ENCODE data around the gene SEMA5A. TPM values are rescaled to one million over a fixed set of nuclear protein-coding genes. Genes with fewer than 3 reads are reported as not detected.

SEMA5A gene
- total RNA-seq, 1 donor from 2014 or later = 1.6 TPM

DNA sequence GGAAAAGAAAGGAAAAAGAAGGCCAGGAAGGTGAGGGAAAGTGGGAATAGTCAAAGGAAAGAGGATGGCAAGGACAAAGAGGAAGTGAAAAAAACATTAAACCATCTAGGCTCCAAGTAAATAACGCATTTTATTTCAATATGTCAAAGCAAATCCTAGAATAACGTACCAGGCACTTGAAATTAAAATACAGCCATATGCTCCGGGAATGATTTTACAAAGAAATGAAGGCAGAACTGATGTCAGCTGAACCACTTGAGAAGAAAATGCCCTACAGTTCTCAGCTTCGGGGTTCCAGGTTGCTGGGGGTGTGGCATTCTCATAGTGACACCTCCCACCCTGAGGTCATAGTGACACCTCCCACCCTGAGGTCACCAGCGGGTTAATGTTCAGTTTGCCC, 281.6 kb downstream of the SEMA5A start:
- no peak for TF ChIP-seq CTCF (IDR thresholded peaks at IDR 0.05; ENCODE audit: insufficient read depth, low read length, severe bottlenecking)
- FAIRE-seq = no peak
- H3K27me3 ChIP-seq (ENCODE audit: control insufficient read depth, insufficient read depth, low read length) = no peaks in the 10 kb centered on the region
- no peak for DNase-seq (ENCODE audit: low read depth)
- no peak overlapping the region for H3K4me3 ChIP-seq (ENCODE audit: low read depth, low read length)
- H3K36me3 ChIP-seq (ENCODE audit: control insufficient read depth, insufficient read depth, low read length) = no peaks in the 10 kb centered on the region

GRCh38 chr5:9263656-9264055, 282.2 kb downstream of the SEMA5A start:
- TF ChIP-seq CTCF (IDR thresholded peaks at IDR 0.05; ENCODE audit: insufficient read depth, low read length, severe bottlenecking) = no peak
- FAIRE-seq (peak; percentile 80), DNase-seq (ENCODE audit: low read depth) (no peak)
- no peak overlapping the region for H3K4me3 ChIP-seq (ENCODE audit: low read depth, low read length)
- H3K36me3 ChIP-seq (ENCODE audit: control insufficient read depth, insufficient read depth, low read length) = no peaks in the 10 kb centered on the region
- H3K27me3 ChIP-seq (ENCODE audit: control insufficient read depth, insufficient read depth, low read length) = no peaks in the 10 kb centered on the region

DNA sequence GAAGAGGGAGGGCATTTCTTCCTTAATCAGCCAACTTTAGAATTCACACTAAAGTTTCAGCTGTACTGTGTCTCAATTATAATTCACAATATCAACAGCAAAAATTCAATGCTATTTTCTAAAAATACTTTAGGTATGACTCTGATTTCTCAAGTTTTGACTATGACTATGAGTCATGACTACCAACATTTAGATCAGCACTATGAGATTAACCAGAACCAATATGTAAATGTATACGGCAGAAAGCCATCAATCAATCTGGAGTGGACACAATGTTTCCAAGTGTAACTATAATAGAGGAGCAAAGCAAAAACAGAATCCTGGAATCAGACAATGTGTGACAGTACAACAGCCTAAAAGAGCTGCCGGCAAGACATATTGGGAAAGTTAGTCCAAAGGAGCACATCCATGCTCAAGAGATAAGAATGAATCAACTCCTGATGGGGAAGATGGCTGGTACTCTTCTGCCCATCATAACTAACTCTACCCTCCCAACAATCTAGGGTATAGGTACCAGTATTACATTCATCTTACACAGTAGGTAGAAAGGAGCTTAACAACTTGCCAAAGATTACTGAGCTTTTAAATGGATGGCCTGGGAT, 294.4 kb downstream of the SEMA5A start:
- FAIRE-seq (peak; percentile 13), DNase-seq (ENCODE audit: low read depth) (peak; percentile 69)
- H3K27me3 ChIP-seq (ENCODE audit: control insufficient read depth, insufficient read depth, low read length) = no peaks in the 10 kb centered on the region
- H3K36me3 ChIP-seq (ENCODE audit: control insufficient read depth, insufficient read depth, low read length) = no peaks in the 10 kb centered on the region
- no peak for TF ChIP-seq CTCF (IDR thresholded peaks at IDR 0.05; ENCODE audit: insufficient read depth, low read length, severe bottlenecking)
- H3K4me3 ChIP-seq (ENCODE audit: low read depth, low read length) = no peak overlapping the region

DNA sequence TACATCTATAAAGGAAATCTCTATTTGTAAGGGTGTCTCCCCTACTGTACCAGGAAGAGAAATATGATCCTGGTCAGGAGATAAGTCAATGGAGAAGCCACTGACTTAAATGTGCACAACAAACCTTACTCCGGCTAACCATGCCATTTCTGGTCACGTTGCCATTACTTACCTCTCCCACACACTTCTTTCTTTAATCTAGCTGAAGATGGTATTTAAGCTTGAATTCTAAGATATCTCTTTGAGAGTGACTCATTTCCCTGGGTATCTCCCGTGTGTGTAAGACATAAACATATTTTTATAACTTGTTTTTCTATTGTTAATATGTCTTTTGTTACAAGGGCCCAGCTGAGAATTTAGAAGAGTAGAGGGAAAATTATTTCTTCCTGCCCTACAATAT, 296.6 kb downstream of the SEMA5A start:
- no peaks in the 10 kb centered on the region for H3K27me3 ChIP-seq (ENCODE audit: control insufficient read depth, insufficient read depth, low read length)
- H3K4me3 ChIP-seq (ENCODE audit: low read depth, low read length) = no peak overlapping the region
- H3K36me3 ChIP-seq (ENCODE audit: control insufficient read depth, insufficient read depth, low read length) = no peaks in the 10 kb centered on the region
- no peak for TF ChIP-seq CTCF (IDR thresholded peaks at IDR 0.05; ENCODE audit: insufficient read depth, low read length, severe bottlenecking)
- DNase-seq (ENCODE audit: low read depth) (no peak), FAIRE-seq (no peak)

DNA sequence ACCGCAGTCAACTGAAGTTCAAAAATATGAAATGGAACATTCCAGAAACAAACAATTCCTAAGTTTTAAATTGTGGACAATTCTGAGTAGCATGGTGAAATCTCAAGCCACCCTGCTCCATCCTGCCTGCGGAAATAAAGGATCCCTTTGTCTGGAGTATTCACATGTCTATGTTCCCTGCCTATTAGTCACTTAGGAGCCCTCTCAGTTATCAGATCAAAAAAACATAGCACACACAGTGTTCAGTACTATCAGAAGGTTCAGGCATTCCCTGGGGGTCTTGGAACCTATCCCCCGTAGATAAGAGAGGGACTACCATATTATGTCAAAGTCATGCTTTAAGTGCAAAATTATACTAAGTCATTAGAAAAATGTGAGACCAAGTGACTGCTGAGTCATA, 300.8 kb downstream of the SEMA5A start:
- no peak for FAIRE-seq
- DNase-seq (ENCODE audit: low read depth) = no peak
- TF ChIP-seq CTCF (IDR thresholded peaks at IDR 0.05; ENCODE audit: insufficient read depth, low read length, severe bottlenecking) = no peak
- no peak overlapping the region for H3K4me3 ChIP-seq (ENCODE audit: low read depth, low read length)
- H3K27me3 ChIP-seq (ENCODE audit: control insufficient read depth, insufficient read depth, low read length) = no peaks in the 10 kb centered on the region
- no peaks in the 10 kb centered on the region for H3K36me3 ChIP-seq (ENCODE audit: control insufficient read depth, insufficient read depth, low read length)

DNA sequence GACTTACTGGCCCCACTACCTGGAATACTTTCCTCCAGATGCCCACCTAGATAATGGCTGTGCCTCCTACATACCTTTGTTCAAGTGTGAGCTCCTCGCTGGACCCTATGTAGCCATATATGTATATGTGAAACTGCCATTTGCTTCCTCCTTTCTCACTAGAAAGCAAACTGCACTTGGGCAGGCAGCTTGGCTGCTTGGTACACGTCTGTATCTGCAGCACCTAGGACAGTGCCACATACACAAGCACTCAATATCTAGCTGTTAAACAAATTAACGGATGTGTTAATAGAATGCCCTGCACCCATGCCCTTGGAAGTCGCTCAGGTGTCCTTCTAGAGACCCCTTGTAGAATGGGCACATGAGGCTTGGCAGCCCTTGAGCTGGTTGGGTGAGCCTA, 301.5 kb downstream of the SEMA5A start:
- Histone ChIP-seq H3K4me3 (ENCODE audit: low read depth, low read length) (no peak overlapping the region), H3K36me3 (ENCODE audit: control insufficient read depth, insufficient read depth, low read length) (no peaks in the 10 kb centered on the region), H3K27me3 (ENCODE audit: control insufficient read depth, insufficient read depth, low read length) (no peaks in the 10 kb centered on the region)
- no peak for DNase-seq (ENCODE audit: low read depth)
- no peak for TF ChIP-seq CTCF (IDR thresholded peaks at IDR 0.05; ENCODE audit: insufficient read depth, low read length, severe bottlenecking)
- FAIRE-seq = no peak

Measured in bronchial epithelial cell (primary cell).